ENCODE results near the gene ATXN7L3. TPM values are rescaled to one million over a fixed set of nuclear protein-coding genes. Genes with fewer than 3 reads are reported as not detected.

ATXN7L3 gene
- total and polyA plus RNA-seq, 9 of the 15 experiments (the other 6 are each of a cell fraction or from before 2014, with no cell fraction given) = 0.62 to 66.1 (median 33.2) TPM

DNA sequence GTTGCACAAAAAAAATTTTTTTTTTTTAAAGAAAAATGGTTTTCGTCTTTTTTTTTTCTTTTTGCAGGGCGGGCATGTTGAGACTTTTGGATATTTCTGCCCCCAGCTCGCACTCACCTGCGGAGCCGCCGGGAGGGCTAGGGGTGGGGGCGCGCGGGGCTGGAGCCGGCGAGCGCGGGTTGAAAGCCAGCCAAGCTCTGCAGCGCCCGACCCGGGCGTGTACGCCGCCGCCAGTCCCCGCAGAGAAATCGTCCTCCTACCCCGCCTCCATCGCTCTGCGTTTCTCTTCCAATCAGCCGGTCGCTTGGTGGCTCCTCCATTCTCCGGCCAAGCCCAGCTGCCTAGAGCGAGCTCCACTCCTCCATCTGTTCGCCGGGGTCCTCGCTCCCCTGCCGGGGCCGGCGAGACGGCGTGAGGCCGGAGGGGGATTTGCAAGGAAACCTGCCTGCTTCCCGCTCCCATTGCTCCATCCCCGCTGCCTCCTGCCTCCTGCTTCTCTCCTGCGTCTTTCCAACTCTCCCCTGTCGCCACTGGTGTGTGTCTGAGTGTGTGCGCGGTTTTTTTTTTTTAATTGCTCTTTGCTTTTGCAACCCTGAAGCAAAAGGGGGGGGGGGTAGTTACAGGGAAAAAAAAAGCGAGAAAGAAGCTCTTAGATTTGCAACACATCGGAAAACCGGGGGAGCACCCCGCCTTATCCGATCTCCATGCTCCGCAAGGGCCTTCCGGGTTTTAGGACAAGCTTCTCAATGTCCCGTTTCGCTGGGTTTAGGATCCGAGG, 21.6 kb upstream of the ATXN7L3 start (continued):
- TF ChIP-seq PRPF4 (IDR thresholded peaks at IDR 0.05; ENCODE audit: insufficient read depth, low read depth, low read length, poor library complexity, severe bottlenecking) (no peak), TRIM24 (IDR thresholded peaks at IDR 0.05) (peak in 1 of 2 experiments; percentile 9; a peak in 1 of 4 replicates), IFI16 (CRISPR knock-in tag; IDR thresholded peaks at IDR 0.05) (no peak), SAP30 (IDR thresholded peaks at IDR 0.05; ENCODE audit: borderline replicate concordance, insufficient read depth, low read depth, low read length, poor library complexity, severe bottlenecking) (no peak), ZC3H11A (IDR thresholded peaks at IDR 0.05; ENCODE audit: low read depth, low read length) (no peak), KDM1A (IDR thresholded peaks at IDR 0.05) (no peak), RBM39 (optimal IDR thresholded peaks at IDR 0.05; ENCODE audit: low read depth, low read length) (no peak), ZKSCAN8 (CRISPR knock-in tag; IDR thresholded peaks at IDR 0.05) (no peak), ELF4 (CRISPR knock-in tag; IDR thresholded peaks at IDR 0.05) (no peak), RBM22 (IDR thresholded peaks at IDR 0.05; ENCODE audit: low read depth, low read length, poor library complexity, severe bottlenecking) (no peak)

All from K562 (cell line).